ENCODE data around the gene TTC16. TPM values are rescaled to one million over a fixed set of nuclear protein-coding genes. Genes with fewer than 3 reads are reported as not detected.

Gene TTC16
- total RNA-seq, 1 experiment from 2014 or later: not detected

DNA sequence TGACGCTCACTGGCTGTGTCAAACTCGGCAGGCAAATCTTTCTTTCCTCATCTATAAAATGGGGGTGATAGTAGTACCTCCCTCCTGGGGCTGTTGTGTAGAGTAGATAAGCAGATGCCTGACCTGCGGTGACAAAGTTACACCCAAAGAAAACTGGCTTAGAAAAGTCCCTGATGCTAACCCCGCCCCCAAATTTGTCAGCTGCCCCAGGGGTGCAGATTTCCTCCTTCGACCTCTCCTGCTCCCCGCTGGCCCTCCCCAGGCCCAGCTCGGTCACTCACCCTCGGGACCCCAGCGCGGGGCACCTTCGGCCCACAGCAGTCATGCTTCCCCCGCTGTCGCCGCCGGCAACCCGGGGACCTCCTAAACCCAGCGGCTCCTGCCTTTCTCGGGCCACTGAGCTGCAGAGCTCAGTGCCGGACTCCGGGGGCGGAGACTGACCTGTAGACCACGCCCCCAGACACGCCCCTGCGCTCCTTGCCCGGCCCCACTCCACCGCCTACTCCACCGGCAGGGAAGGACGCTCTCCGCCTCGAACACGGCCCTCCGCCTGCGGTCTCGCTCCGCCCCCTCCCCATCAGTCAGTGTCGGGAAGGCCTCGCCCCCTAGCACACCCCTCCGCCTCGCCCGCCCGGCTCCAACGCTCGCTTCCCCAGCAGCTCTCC, 55.2 kb downstream of the TTC16 start:
- Histone ChIP-seq H3K18ac (ENCODE audit: insufficient read length, low read depth, low read length) (no peak overlapping the region), H2BK5ac (ENCODE audit: insufficient read length, low read length) (no peak overlapping the region), H2AK5ac (ENCODE audit: insufficient read length, low read length) (no peak overlapping the region), H3K9me3 (ENCODE audit: control insufficient read depth, low read depth, low read length) (no peaks in the 10 kb centered on the region), H3K23ac (ENCODE audit: insufficient read length, low read depth, low read length) (no peak overlapping the region), H4K20me1 (ENCODE audit: control insufficient read depth, insufficient read depth, insufficient read length) (no peaks in the 10 kb centered on the region), H4K5ac (ENCODE audit: insufficient read length, low read depth, low read length) (no peak overlapping the region), H3K79me1 (ENCODE audit: insufficient read depth, low read depth, low read length, poor library complexity, severe bottlenecking) (no peaks in the 10 kb centered on the region), H3T11ph (ENCODE audit: low read length) (no peak overlapping the region), H3K23me2 (ENCODE audit: insufficient read length, low read depth, low read length, poor library complexity, severe bottlenecking) (peaks cover 6% of the 10 kb centered on the region), H3K27me3 (ENCODE audit: insufficient read depth, low read length) (no peaks in the 10 kb centered on the region), H2AFZ (ENCODE audit: low read length) (no peak overlapping the region), H3K4me2 (ENCODE audit: insufficient read depth, insufficient read length, low read length) (peak overlapping the region; percentile 64), H2BK12ac (ENCODE audit: insufficient read length, low read depth, low read length) (no peak overlapping the region), H2BK120ac (ENCODE audit: low read depth, low read length, poor library complexity, severe bottlenecking) (no peak overlapping the region), H3K56ac (ENCODE audit: insufficient read length, low read depth, low read length) (no peak overlapping the region), H3K9ac (ENCODE audit: extremely low read depth, insufficient read length, low read length) (no peak overlapping the region), H3K4me1 (ENCODE audit: insufficient read depth, low read length) (peaks cover 8% of the 10 kb centered on the region), H2BK20ac (ENCODE audit: low read depth, low read length, poor library complexity, severe bottlenecking) (no peak overlapping the region), H3K14ac (ENCODE audit: insufficient read depth, low read length) (no peak overlapping the region), H3K27ac (ENCODE audit: insufficient read length, low read depth, low read length) (no peak overlapping the region), H4K8ac (replicated peaks; ENCODE audit: insufficient read length, low read depth, low read length) (no peak overlapping the region), H4K91ac (ENCODE audit: insufficient read length, low read depth, low read length) (no peak overlapping the region), H2BK15ac (ENCODE audit: low read depth, low read length) (no peak overlapping the region), H3K79me2 (ENCODE audit: insufficient read depth, low read length) (no peaks in the 10 kb centered on the region), H3K4ac (ENCODE audit: low read depth, low read length) (no peak overlapping the region)
- TF ChIP-seq, protein P1, sequence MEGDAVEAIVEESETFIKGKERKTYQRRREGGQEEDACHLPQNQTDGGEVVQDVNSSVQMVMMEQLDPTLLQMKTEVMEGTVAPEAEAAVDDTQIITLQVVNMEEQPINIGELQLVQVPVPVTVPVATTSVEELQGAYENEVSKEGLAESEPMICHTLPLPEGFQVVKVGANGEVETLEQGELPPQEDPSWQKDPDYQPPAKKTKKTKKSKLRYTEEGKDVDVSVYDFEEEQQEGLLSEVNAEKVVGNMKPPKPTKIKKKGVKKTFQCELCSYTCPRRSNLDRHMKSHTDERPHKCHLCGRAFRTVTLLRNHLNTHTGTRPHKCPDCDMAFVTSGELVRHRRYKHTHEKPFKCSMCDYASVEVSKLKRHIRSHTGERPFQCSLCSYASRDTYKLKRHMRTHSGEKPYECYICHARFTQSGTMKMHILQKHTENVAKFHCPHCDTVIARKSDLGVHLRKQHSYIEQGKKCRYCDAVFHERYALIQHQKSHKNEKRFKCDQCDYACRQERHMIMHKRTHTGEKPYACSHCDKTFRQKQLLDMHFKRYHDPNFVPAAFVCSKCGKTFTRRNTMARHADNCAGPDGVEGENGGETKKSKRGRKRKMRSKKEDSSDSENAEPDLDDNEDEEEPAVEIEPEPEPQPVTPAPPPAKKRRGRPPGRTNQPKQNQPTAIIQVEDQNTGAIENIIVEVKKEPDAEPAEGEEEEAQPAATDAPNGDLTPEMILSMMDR (conservative IDR thresholded peaks at IDR 0.05): no peak
- no peak overlapping the region; a peak in 1 of 7 replicates for H3K27ac Mint-ChIP-seq
- no peaks in the 10 kb centered on the region for H3K36me3 Mint-ChIP-seq (ENCODE audit: insufficient read depth in 1 of 3, low read depth in 3 of 3)
- H3K27me3 Mint-ChIP-seq (ENCODE audit: low read depth): peaks cover 6% of the 10 kb centered on the region
- no CpG with 5 or more reads among the region's 43 CpGs for WGBS (ENCODE audit: extremely low coverage, insufficient read length, low lambda C conversion rate)
- H3K4me1 Mint-ChIP-seq: peaks cover 28 to 34% of the 10 kb centered on the region in 2 experiments
- H3K9me3 Mint-ChIP-seq: no peaks in the 10 kb centered on the region
- peak; percentile 99 for DNase-seq
- H3K4me3 Mint-ChIP-seq: peak overlapping the region; percentile 74 to 87
